GM19397 (cell line): ENCODE data around the gene ADGRV1.
"Not testable (repeated sequence)": the region's sequence is repeated elsewhere in the genome, so short reads cannot be mapped to it uniquely, and the experiment has no call there.

Experiments
- ATAC-seq: cut with Tn5 transposase; IDR thresholded peaks from one replicate; pipeline ENCODE4 v1.9.1; 2021; ENCODE audit warnings: mild to moderate bottlenecking, moderate library complexity; ENCODE audit not compliant: unreplicated experiment

The ADGRV1 gene

GRCh38 chr5:90550963-90551362 is 7.6 kb upstream of the ADGRV1 start:
- ATAC-seq, result no peak

GRCh38 chr5:90551376-90551775 is 7.2 kb upstream of the ADGRV1 start:
- ATAC-seq, result no peak

DNA sequence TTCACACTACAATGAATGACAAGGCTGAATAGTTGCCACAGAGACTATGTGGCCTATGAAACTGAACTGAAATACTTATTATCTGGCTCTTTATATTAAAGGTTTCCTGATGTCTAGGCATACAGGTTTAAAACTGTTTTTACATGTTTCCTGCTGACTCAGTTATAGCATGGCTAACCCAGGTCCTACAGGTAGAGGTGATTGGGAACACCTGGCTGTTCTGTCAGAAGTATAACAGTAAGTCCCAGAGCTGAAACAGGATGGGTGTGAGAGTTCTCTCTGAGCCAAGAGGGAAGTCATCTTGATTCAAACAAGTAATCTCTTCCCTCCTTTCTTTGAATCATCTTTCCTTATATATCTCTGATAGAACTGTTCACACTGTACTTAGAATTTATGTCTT is 4.9 kb upstream of the ADGRV1 start:
- no peak for ATAC-seq

DNA sequence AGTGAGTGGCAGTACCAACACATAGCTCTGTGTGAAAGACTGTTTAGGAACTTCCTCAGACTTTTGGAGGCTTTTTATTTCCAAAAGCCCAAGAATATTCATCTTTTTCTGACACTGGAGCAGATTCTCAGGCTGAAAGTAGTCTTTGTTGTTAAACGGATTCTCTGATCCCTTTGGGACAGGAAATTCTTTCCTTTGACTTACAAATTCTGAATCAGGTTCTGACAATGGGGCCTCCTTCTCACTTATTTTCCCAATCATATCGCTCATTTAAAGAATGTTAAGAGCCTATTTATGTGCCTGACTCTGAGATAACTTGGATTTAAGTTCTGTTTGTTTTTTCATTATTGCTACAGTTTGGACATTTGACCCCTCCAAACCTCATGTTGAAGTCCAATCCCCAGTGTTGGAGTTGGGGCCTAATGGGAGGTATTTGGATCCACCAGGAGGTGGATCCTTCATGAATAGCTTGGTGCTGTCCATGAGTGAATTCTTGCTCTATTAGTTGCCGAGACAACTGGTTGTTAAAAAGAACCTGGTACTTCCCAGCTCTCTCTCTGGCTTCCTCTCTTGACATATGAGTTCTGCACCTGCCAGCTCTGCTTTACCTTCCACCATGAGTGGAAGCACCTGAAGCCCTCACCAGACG is 4.1 kb upstream of the ADGRV1 start:
- ATAC-seq, result no peak

DNA sequence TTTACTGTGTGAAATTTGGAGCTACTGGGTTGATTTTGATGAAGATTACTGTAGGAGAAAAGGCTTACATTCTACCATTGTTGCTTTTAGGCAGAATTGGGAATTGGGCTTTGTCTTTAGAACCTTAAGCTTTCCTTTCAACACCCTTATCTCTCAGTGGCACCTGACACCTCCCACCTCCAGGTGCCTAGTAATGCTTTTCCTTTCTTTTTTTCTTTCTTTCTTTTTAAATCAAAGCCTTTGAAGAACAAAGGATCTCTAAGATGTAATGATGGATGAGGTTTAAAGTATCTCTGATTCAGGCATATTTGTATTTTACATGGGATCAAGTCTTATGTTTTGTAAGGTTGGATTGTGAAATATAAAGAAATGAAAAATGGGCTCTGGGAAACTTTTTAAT is 2.9 kb upstream of the ADGRV1 start:
- ATAC-seq, result no peak

DNA sequence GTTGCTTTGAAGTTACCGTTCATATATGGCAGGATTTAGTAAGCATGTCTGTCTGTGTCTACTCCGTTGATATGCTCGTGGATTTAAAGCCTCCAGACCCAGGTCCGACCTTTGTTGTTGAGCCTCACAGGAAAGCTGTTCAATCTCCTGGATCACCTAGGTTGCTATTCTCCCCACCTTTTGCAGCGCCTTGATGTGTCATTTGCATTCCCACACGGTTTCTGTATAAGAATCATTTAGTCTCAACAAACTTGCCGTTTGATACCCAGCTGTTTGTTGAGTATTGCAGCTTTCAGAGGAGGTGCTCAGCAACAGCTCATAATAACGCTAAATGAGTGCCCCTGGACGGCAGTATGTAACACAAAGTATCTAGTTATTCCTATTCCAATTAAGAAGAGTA is 1.2 kb upstream of the ADGRV1 start:
- ATAC-seq, result no peak

GRCh38 chr5:90557871-90558270 is 726 bp upstream of the ADGRV1 start:
- ATAC-seq, result no peak

DNA sequence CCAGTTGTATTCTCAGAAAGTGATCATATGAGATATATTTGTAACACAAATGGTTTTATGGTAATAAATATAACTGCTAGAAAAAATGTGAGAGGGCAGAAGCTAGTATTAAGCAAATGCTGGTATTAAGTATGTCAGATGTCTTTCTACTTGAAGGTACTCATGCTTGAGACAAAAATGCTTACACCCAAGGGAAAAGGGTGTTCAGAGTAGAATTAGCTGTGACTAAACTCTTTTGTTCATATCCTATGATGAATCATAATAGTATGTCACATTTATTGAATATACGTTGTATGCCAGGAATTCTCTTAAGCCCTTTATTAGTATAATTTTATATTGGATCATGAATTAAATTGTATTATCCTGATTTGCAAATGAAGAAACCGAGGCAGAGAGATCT is 2.2 kb downstream of the ADGRV1 start:
- ATAC-seq, result no peak

DNA sequence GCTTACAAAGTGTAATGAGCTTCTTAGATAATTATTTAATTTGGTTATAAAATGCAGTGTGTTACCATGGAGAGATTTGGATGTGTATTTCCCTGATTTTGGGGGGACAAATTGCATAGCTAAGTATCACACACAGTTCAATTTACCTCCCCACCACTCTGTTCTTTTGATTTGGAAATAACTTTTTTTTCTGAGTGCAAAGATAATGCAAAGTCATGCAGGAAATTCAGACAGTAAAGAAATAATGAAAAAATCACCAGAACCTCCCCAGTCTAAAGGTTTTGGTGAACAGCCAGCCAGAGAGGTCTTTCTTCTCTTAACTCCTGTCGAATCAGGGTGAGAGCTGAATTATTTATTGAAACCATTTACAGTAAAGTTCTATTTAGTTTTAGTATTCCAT is 3.2 kb downstream of the ADGRV1 start:
- no peak for ATAC-seq

GRCh38 chr5:90562341-90562740 is 3.7 kb downstream of the ADGRV1 start:
- no peak for ATAC-seq

DNA sequence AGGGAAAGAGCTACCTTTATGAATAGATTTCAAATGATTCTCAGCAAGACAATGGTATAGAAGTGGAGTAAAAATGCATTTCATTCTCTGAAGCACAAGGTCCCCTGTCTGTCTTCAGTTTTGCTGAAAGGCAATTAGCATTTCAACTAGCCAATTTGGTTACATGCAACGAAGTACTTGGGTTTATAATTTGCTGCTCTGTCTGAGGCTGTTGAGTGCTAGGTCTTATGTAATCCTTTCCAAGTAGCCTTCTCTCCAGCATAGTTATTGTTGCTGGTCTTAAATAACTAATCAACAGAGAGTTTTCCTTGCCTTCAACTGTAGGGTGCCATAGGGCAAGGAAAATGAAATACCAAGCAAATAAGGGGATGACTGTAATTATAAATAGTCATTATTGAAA is 4.5 kb downstream of the ADGRV1 start:
- ATAC-seq, result no peak

DNA sequence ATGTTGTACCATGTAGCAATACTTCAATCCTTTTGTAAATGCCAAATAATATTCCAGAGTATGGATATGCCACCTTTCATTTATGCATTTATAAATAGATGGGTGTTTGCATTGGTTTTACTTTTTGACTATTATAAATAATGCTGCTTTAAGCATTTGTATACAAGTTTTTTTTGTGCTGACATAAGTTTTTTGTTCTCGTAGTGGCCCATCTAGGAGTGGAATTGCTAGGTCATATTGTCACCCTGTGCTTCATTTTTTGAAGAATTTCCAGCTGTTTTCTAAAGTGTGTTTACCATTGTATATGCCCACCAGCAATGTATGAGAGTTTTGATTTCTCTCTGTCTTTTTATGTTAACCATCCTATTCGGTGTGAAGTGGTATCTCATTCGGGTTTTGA is 6.9 kb downstream of the ADGRV1 start:
- ATAC-seq, result no peak

DNA sequence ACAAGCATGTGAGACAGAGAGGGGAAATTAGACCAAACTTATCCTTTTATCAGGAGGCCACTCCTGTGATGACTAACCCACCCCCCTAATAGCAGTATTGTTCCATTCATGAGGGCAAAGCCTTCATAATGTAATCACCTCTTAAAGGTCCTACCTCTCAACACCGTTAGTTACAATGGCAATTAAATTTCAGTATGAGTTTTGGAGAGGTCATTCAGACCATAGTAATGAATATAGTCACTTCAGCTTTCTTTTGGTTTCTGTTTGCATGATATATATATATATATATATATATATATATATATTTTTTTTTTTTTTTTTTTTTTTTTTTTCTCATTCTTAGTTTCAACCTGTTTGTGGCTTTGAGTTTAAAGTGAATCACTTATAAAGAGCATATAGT is 10.5 kb downstream of the ADGRV1 start:
- no peak for ATAC-seq

DNA sequence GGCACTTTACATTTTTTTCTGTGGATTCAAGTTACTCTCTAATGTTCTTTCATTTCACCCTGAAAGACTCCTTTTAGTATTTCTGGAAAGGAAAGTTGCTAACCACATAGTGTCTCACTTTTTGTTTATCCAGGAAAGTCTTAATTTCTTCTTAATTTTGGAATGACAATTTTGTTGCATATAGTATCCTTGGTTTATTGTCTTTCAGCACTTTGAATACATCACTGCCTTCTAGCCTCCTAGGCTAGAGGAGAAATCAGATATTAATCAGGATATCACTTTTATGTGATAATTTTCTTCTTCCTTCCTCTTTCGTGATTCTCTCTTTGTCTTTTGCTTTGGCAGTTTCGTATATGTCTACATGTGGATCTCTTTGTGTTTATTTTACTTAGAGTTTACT is 11.4 kb downstream of the ADGRV1 start:
- ATAC-seq, result no peak

DNA sequence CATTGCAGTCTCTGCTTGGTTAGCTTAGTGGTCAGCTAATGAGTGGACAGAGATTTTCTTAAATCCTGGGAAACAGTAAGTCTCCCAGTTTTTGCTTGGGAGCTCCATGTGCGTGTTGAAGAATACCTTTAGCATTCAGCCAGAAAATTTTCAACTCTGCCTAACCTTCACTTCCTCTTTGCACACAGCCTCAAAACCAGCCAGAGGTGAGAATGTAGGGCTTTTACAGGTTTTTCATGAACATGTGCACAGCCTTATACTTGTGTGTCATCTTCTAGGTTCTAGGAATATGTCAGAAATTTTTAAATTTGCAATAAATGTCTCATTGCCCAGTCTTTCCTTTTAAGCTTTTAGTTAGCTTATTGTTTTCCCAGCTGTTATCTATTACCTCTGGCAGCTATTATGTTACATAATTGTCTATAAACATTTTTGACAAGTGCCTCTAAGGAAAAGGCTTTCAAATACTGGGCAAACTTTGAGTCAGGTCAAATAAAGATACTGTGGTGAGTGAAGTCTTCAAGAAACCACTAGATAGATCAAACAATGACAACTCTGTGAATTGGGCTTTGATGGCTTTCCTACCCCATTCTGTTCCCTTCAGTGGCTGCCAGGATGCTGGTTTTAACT is 12.7 kb downstream of the ADGRV1 start:
- no peak for ATAC-seq

- no peak for ATAC-seq
Measured at GRCh38 chr5:90575712-90576111, 17.1 kb downstream of the ADGRV1 start.

DNA sequence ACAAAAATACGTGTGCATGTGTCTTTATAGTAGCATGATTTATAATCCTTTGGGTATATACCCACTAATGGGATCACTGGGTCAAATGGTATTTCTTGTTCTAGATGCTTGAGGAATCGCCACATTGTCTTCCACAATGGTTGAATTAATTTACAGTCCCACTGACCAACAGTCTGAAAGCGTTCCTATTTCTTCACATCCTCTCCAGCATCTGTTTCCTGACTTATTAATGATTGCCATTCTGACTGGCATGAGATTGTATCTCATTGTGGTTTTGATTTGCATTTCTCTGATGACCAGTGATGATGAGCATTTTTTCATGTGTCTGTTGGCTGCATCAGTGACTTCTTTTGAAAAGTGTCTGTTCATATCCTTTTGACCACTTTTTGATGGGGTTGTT is 18.0 kb downstream of the ADGRV1 start:
- ATAC-seq, result not testable (repeated sequence)

DNA sequence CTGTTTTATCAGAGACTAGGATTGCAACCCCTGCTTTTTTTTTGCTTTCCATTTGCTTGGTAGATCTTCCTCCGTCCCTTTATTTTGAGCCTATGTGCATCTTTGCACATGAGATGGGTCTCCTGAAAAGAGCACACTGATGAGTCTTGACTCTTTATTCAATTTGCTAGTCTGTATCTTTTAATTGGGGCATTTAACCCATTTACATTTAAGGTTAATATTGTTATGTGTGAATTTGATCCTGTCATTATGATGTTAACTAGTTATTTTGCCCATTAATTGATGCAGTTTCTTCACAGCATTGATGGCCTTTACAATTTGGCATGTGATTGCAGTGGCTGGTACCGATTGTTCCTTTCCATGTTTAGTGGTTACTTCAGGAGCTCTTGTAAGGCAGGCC is 21.3 kb downstream of the ADGRV1 start:
- not testable (repeated sequence) for ATAC-seq

DNA sequence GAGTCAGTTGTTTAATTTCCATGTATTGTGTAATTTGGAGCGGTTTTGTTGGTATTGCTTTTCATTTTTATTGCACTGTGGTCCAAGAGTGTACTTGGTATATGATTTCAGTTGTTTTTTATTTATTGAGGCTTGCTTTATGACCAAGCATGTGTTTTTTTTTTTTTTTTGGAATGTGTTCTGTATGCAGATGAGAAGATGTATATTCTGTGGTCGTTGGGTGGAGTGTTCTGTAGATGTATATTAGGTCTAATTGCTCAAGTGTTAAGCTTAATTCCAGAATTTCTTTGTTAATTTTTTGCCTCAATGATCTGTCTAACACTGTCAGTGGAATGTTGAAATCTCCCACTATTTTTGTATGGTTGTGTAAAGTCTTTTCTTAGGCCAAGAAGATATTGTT is 23.4 kb downstream of the ADGRV1 start:
- no peak for ATAC-seq

DNA sequence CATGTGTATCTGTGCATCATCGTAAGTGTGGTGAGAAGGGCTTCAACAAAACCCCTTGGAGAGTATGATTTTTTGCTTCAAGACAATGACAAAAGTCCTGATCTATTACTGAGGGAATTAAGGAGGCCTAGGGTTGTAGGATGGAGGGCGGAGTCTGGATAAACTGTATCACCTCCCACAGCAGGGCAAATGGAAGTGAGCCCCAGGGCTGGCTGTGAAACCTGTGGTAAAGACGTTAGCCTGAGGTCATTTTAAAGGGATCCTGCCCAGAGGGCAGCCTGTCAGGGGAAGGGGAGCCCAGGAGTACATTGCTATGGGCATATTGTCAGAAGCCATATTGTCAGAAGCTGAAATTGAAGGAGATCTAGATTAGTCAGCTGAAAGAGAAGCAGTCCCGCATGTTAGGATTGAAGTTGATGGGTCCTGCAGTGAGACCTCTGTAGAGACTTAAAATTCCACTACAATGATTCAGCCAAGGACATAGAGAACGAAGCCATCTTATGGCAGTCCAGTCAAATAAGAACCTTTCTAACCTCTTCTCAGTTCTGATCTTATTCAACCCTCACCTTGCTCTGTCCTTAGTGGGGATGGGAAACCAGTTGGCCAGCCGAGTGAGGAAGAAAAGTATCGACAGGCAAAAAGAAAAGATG is 26.9 kb downstream of the ADGRV1 start:
- ATAC-seq, result no peak

DNA sequence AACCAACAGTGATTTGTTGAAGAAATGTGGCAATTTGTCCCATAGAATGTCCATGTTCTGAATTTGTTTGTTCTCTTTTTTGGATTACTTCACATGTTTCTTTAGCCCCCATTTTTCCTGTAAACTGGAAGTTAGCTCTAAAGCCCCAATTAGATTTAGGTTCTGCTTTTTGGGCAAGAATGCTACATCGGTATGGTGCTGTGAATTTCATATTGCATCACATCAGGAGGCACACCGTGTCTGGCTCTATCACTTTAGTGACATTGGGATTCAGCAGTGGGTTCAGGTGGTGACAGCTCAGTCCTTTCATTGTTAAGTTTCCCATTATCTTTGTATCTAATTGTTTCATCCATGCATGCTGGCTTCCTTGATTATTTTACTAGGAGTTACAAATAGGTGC is 27.9 kb downstream of the ADGRV1 start:
- no peak for ATAC-seq

- ATAC-seq, result no peak
Measured at GRCh38 chr5:90590170-90590569, 31.6 kb downstream of the ADGRV1 start.

DNA sequence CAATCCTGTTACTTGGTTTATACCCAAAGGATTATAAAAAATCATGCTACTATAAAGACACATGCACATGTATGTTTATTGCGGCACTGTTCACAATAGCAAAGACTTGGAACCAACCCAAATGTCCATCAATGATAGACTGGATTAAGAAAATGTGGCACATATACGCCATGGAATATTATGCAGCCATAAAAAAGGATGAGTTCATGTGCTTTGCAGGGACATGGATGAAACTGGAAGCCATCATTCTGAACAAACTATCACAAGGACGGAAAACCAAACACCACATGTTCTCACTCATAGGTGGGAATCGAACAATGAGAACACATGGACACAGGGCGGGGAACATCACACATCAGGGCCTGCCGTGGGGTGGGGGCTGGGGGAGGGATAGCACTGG is 34.5 kb downstream of the ADGRV1 start:
- ATAC-seq, result not testable (repeated sequence)
